Breast epithelium (tissue), 4 donors: ENCODE data around the gene MCRIP1. TPM values are rescaled to one million over a fixed set of nuclear protein-coding genes. Genes with fewer than 3 reads are reported as not detected.

Source experiments
- DNase-seq, 2 donors: peaks; one replicate each; pipeline ENCODE4 v3.0.0-alpha.2; 2019; ENCODE audit warnings: low spot score in 2 of 2
- H3K27ac ChIP-seq, 2 donors: fragments of 200-600 bp; sonication (generic) in 1 of 2; one replicate each; pipeline ENCODE4 v1.5.1; 2016 to 2019; ENCODE audit warnings: mild to moderate bottlenecking in 1 of 2
- H3K27me3 ChIP-seq, 2 donors: fragments of 200-600 bp; sonication (generic) in 1 of 2; one replicate each; pipeline versions ENCODE4 v1.5.1 to v1.6.0; 2017 to 2019; ENCODE audit warnings: control low read depth in 1 of 2, mild to moderate bottlenecking in 1 of 2
- H3K36me3 ChIP-seq: fragments of 200-600 bp; one replicate; pipeline ENCODE4 v1.5.1; 2019
- H3K4me1 ChIP-seq, 2 donors: fragments of 200-600 bp; sonication (generic); one replicate each; pipeline ENCODE4 v1.5.1; 2016 to 2019; ENCODE audit warnings: control low read depth in 1 of 2
- H3K4me3 ChIP-seq, 3 donors: fragments of 200-600 bp; sonication (generic); 1 replicate in 2 of 3; 2 replicates in 1 of 3; pipeline ENCODE4 v1.5.1; 2016 to 2019; ENCODE audit warnings: mild to moderate bottlenecking in 3 of 3, moderate library complexity in 2 of 3
- H3K9me3 ChIP-seq, 2 donors: fragments of 200-600 bp; sonication (generic) in 1 of 2; one replicate each; pipeline ENCODE4 v1.5.1; 2016 to 2019; ENCODE audit warnings: control low read depth in 1 of 2
- CTCF ChIP-seq, 3 donors: fragments of 450-650 bp; IDR thresholded peaks; one replicate each; pipeline ENCODE4 v1.5.1; 2016 to 2017; ENCODE audit warnings: antibody characterized with exemption in 3 of 3, mild to moderate bottlenecking in 3 of 3, moderate library complexity in 3 of 3
- POLR2A ChIP-seq: fragments of 450-650 bp; IDR thresholded peaks from one replicate; pipeline ENCODE4 v1.6.1; 2016; ENCODE audit warnings: antibody characterized with exemption, mild to moderate bottlenecking, moderate library complexity
- POLR2AphosphoS5 ChIP-seq, 3 donors: sonication (generic); formaldehyde crosslinking; IDR thresholded peaks; one replicate each; pipeline ENCODE4 v1.6.1; 2017; ENCODE audit warnings: antibody characterized with exemption in 3 of 3
- intact Hi-C: fragments of 100-400 bp; cut with DNase I; formaldehyde crosslinking; loops from one replicate; pipeline ENCODE4 v1.15.1; 2023; ENCODE audit warnings: low total_unique reads
- total RNA-seq, 3 donors: library from RNA; depleted of rRNA; stranded (reverse); fragments of >200 nt; gene quantifications; one replicate each; pipeline ENCODE4 v1.1.0, GENCODE V29; 2016

The MCRIP1 gene
- total RNA-seq, 3 donors from 2014 or later = 51.2 to 81.0 (median 67.5) TPM

- Histone ChIP-seq H3K4me1 (peaks cover 6 to 12% of the 10 kb centered on the region in 2 donors), H3K9me3 (no peaks in the 10 kb centered on the region), H3K36me3 (no peaks in the 10 kb centered on the region), H3K27me3 (peaks cover 12 to 91% of the 10 kb centered on the region in 2 donors), H3K4me3 (no peak overlapping the region), H3K27ac (no peak overlapping the region)
- no peak for DNase-seq
- TF ChIP-seq POLR2A (no peak), CTCF (IDR thresholded peaks at IDR 0.05) (no peak), POLR2AphosphoS5 (IDR thresholded peaks at IDR 0.05) (no peak)
- intact Hi-C loops = no loop called here
These were observed 27.2 kb downstream of the MCRIP1 start for GRCh38 chr17:81805707-81806460.

- Histone ChIP-seq H3K36me3 (no peaks in the 10 kb centered on the region), H3K4me3 (peak overlapping the region in 2 of 3 donors; percentile 30 to 61), H3K4me1 (peaks cover 6 to 12% of the 10 kb centered on the region in 2 donors), H3K27me3 (peaks cover 12 to 86% of the 10 kb centered on the region in 2 donors), H3K27ac (no peak overlapping the region), H3K9me3 (no peaks in the 10 kb centered on the region)
- TF ChIP-seq POLR2AphosphoS5 (IDR thresholded peaks at IDR 0.05) = no peak
- no peak for TF ChIP-seq POLR2A
- TF ChIP-seq CTCF (IDR thresholded peaks at IDR 0.05) = no peak
- DNase-seq = no peak
- intact Hi-C loops = no loop called here
These were observed 28.3 kb downstream of the MCRIP1 start for GRCh38 chr17:81804559-81805399.

GRCh38 chr17:81803728-81804558 lies 29.1 kb downstream of the MCRIP1 start, which contains the start of gene GCGR:
Gene GCGR (plus strand): TSS chr17:81804150. CDS start chr17:81809019, 4,869 bp downstream.
- H3K36me3 ChIP-seq = no peaks in the 10 kb centered on the region
- TF ChIP-seq CTCF (IDR thresholded peaks at IDR 0.05) = no peak
- TF ChIP-seq POLR2AphosphoS5 (IDR thresholded peaks at IDR 0.05) = no peak
- TF ChIP-seq POLR2A = no peak

GRCh38 chr17:81802856-81803643 lies 30.0 kb downstream of the MCRIP1 start:
- H3K4me1 ChIP-seq = peaks cover 6 to 12% of the 10 kb centered on the region in 2 donors
- H3K4me3 ChIP-seq = peak overlapping the region in 1 of 3 donors; percentile 61
- H3K27me3 ChIP-seq = peaks cover 12 to 78% of the 10 kb centered on the region in 2 donors
- DNase-seq = no peak
- H3K9me3 ChIP-seq = no peaks in the 10 kb centered on the region
- TF ChIP-seq CTCF (IDR thresholded peaks at IDR 0.05) (no peak), POLR2AphosphoS5 (IDR thresholded peaks at IDR 0.05) (no peak), POLR2A (no peak)
- no peaks in the 10 kb centered on the region for H3K36me3 ChIP-seq
- H3K27ac ChIP-seq = no peak overlapping the region
- intact Hi-C loops = no loop called here

More at GRCh38 chr17:81803728-81804558, 29.1 kb downstream of the MCRIP1 start, which contains the start of gene GCGR:
- no peak for DNase-seq
- peaks cover 6 to 12% of the 10 kb centered on the region in 2 donors for H3K4me1 ChIP-seq
- intact Hi-C loops = no loop called here
- peaks cover 12 to 78% of the 10 kb centered on the region in 2 donors for H3K27me3 ChIP-seq
- peak within 1 kb of the TSS in 2 of 3 donors; percentile 30 to 61 for H3K4me3 ChIP-seq
- no peaks in the 10 kb centered on the region for H3K9me3 ChIP-seq
- H3K27ac ChIP-seq = no peak within 1 kb of the TSS
